Neural progenitor cell (in vitro differentiated cells): ENCODE data around the gene UMAD1.

Source experiments
- EZH2 ChIP-seq: fragments of 200-600 bp; sonication (generic); IDR thresholded peaks from 2 replicates; pipeline ENCODE4 v1.6.1; 2017; ENCODE audit warnings: antibody characterized with exemption, mild to moderate bottlenecking, moderate library complexity
- TF ChIP-seq, protein P1 (sequence below): fragments of 200-600 bp; sonication (generic); IDR thresholded peaks from 2 replicates; pipeline ENCODE4 v1.5.1; 2017; ENCODE audit warnings: antibody characterized with exemption, mild to moderate bottlenecking

DNA sequence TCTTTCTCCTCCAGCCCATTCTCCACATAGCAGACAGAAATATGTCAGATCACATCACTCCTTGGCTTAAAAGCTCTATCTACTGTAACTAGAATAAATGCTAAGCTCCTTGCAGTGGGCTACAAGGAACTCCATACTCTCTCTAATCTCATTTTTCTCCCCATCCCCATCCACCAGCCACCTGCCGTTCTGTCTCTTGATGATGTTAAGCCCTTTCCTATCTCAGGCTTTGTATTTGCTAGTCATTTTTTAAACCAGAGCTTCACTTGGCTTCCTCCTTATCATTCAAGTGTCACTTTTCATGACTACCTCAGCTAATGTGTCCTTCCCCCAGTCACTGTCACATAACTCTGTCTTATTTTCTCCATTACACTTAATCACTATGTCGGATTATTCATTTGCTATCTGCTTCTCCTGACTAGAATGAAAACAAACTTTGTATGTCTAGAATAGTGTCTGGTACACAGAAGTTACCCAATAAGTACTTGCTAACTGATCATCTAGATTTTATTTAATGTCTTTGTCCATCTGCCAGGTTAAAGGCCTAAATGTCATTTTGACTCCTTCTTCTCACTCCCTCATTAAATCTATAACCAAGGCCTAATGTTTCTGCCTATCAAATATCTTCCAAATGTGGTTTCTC is 165.1 kb downstream of the UMAD1 start:
- TF ChIP-seq, protein P1, sequence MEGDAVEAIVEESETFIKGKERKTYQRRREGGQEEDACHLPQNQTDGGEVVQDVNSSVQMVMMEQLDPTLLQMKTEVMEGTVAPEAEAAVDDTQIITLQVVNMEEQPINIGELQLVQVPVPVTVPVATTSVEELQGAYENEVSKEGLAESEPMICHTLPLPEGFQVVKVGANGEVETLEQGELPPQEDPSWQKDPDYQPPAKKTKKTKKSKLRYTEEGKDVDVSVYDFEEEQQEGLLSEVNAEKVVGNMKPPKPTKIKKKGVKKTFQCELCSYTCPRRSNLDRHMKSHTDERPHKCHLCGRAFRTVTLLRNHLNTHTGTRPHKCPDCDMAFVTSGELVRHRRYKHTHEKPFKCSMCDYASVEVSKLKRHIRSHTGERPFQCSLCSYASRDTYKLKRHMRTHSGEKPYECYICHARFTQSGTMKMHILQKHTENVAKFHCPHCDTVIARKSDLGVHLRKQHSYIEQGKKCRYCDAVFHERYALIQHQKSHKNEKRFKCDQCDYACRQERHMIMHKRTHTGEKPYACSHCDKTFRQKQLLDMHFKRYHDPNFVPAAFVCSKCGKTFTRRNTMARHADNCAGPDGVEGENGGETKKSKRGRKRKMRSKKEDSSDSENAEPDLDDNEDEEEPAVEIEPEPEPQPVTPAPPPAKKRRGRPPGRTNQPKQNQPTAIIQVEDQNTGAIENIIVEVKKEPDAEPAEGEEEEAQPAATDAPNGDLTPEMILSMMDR, result no peak
- TF ChIP-seq EZH2, result no peak
